MM.1S (cell line): ENCODE data around the gene NPTX1.
"Not testable (repeated sequence)": the region's sequence is repeated elsewhere in the genome, so short reads cannot be mapped to it uniquely, and the experiment has no call there.

Source experiments
- DNase-seq: peaks from one replicate; pipeline ENCODE4 v3.0.0-alpha.2; 2015
- H2AFZ ChIP-seq: fragments of 300-600 bp; sonication (generic); 2 replicates; pipeline ENCODE4 v1.6.0; 2016; ENCODE audit warnings: antibody characterized with exemption, low read length
- H3F3A ChIP-seq: fragments of 300-600 bp; sonication (generic); 2 replicates; pipeline ENCODE4 v1.6.1; 2016; ENCODE audit warnings: mild to moderate bottlenecking, antibody characterized with exemption, low read length, moderate library complexity, mixed read lengths; ENCODE audit not compliant: insufficient read depth
- H3K27ac ChIP-seq: fragments of 300-600 bp; sonication (generic); 2 replicates; pipeline ENCODE4 v1.5.1; 2016; ENCODE audit warnings: mild to moderate bottlenecking, low read length
- H3K27me3 ChIP-seq: fragments of 300-600 bp; sonication (generic); replicated peaks from 2 replicates; pipeline ENCODE4 v1.6.0; 2016; ENCODE audit warnings: low read length; ENCODE audit not compliant: insufficient read depth
- H3K36me3 ChIP-seq: fragments of 300-600 bp; sonication (generic); replicated peaks from 2 replicates; pipeline ENCODE4 v1.6.1; 2016; ENCODE audit warnings: mild to moderate bottlenecking, low read length, mixed read lengths; ENCODE audit not compliant: insufficient read depth
- H3K4me1 ChIP-seq: fragments of 300-600 bp; sonication (generic); 2 replicates; pipeline ENCODE4 v1.6.1; 2016; ENCODE audit warnings: low read length, mixed read lengths
- H3K4me2 ChIP-seq: fragments of 300-600 bp; sonication (generic); 2 replicates; pipeline ENCODE4 v1.6.0; 2016; ENCODE audit warnings: low read depth, low read length
- H3K4me3 ChIP-seq: fragments of 300-600 bp; sonication (generic); 2 replicates; pipeline ENCODE4 v1.5.1; 2016; ENCODE audit warnings: low read length, mixed read lengths
- H3K79me2 ChIP-seq: fragments of 300-600 bp; sonication (generic); 2 replicates; pipeline ENCODE4 v1.6.1; 2016; ENCODE audit warnings: mixed run types, low read length, mixed read lengths
- H3K9ac ChIP-seq: fragments of 300-600 bp; sonication (generic); 2 replicates; pipeline ENCODE4 v1.6.1; 2016; ENCODE audit warnings: low read length, mixed read lengths
- H3K9me2 ChIP-seq: fragments of 300-600 bp; sonication (generic); replicated peaks from 2 replicates; pipeline ENCODE4 v1.6.1; 2016; ENCODE audit warnings: mild to moderate bottlenecking, low read length, mixed read lengths; ENCODE audit not compliant: insufficient read depth
- H3K9me3 ChIP-seq: fragments of 300-600 bp; sonication (generic); replicated peaks from 2 replicates; pipeline ENCODE4 v1.6.1; 2016; ENCODE audit warnings: mild to moderate bottlenecking, low read length, mixed read lengths; ENCODE audit not compliant: insufficient read depth
- H4K20me1 ChIP-seq: fragments of 300-600 bp; sonication (generic); 2 replicates; pipeline ENCODE4 v1.6.1; 2016; ENCODE audit warnings: mild to moderate bottlenecking, low read length, moderate library complexity, mixed read lengths; ENCODE audit not compliant: insufficient read depth
- CTCF ChIP-seq: fragments of 300-600 bp; sonication (generic); IDR thresholded peaks from 2 replicates; pipeline ENCODE4 v1.5.1; 2016; ENCODE audit warnings: antibody characterized with exemption, low read length, mixed read lengths
- EZH2 ChIP-seq: fragments of 300-600 bp; sonication (generic); optimal IDR thresholded peaks from 2 replicates; pipeline ENCODE3; 2017; ENCODE audit warnings: low read depth, mild to moderate bottlenecking, antibody characterized with exemption, low read length, mixed read lengths
- EZH2phosphoT487 ChIP-seq: fragments of 300-600 bp; sonication (generic); IDR thresholded peaks from 2 replicates; pipeline ENCODE4 v1.6.1; 2018; ENCODE audit warnings: antibody characterized with exemption, low read length

The NPTX1 gene

DNA sequence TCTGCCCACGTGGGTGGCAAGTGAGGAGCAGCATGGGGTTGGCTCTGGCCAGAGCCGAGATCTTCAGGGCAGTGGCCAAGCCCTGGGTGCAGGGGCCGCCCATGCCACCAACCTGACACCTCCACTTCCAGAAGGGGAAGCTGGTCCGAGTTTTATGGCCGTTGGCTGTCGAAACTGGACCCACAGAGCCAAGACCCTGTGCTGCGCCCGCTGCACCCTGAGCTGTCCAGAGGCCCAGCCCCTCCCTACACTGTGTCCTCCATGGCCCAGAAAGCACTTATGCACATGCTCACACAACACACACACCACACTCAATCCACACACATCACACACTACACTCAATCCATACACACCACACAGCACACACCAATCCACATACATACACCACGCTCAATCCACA is 34.4 kb upstream of the NPTX1 start:
- Histone ChIP-seq H4K20me1 (no peaks in the 10 kb centered on the region), H3K9ac (no peak overlapping the region), H3K36me3 (no peaks in the 10 kb centered on the region), H3K4me1 (no peaks in the 10 kb centered on the region), H3F3A (no peaks in the 10 kb centered on the region), H2AFZ (no peak overlapping the region), H3K27ac (no peak overlapping the region), H3K9me2 (no peaks in the 10 kb centered on the region), H3K27me3 (peaks cover 94% of the 10 kb centered on the region), H3K4me3 (no peak overlapping the region), H3K9me3 (no peaks in the 10 kb centered on the region), H3K79me2 (no peaks in the 10 kb centered on the region), H3K4me2 (no peak overlapping the region)
- TF ChIP-seq EZH2phosphoT487: no peak
- no peak for TF ChIP-seq EZH2
- TF ChIP-seq CTCF: no peak
- no peak for DNase-seq

GRCh38 chr17:80510132-80510531 is 33.7 kb upstream of the NPTX1 start:
- no peak for DNase-seq
- Histone ChIP-seq H3K27me3 (peaks cover 95% of the 10 kb centered on the region), H4K20me1 (no peaks in the 10 kb centered on the region), H3K79me2 (no peaks in the 10 kb centered on the region), H3K4me3 (no peak overlapping the region), H3K4me1 (no peaks in the 10 kb centered on the region), H3K4me2 (no peak overlapping the region), H3K36me3 (no peaks in the 10 kb centered on the region), H3F3A (no peaks in the 10 kb centered on the region), H3K9me3 (no peaks in the 10 kb centered on the region), H3K9me2 (no peaks in the 10 kb centered on the region), H3K9ac (no peak overlapping the region), H2AFZ (no peak overlapping the region), H3K27ac (no peak overlapping the region)
- TF ChIP-seq EZH2phosphoT487: no peak
- no peak for TF ChIP-seq EZH2
- TF ChIP-seq CTCF: no peak

- DNase-seq: no peak
- no peak for TF ChIP-seq EZH2phosphoT487
- H3K27me3 ChIP-seq: peaks cover 95% of the 10 kb centered on the region
- no peaks in the 10 kb centered on the region for H3K4me1 ChIP-seq
- H3K4me2 ChIP-seq: no peak overlapping the region
- H3K79me2 ChIP-seq: no peaks in the 10 kb centered on the region
- no peaks in the 10 kb centered on the region for H3K9me3 ChIP-seq
- H3K36me3 ChIP-seq: no peaks in the 10 kb centered on the region
- H3F3A ChIP-seq: no peaks in the 10 kb centered on the region
- H3K9ac ChIP-seq: no peak overlapping the region
- H3K9me2 ChIP-seq: no peaks in the 10 kb centered on the region
- H4K20me1 ChIP-seq: no peaks in the 10 kb centered on the region
- H2AFZ ChIP-seq: no peak overlapping the region
- H3K4me3 ChIP-seq: no peak overlapping the region
- H3K27ac ChIP-seq: no peak overlapping the region
Observed at GRCh38 chr17:80509311-80509710, 32.9 kb upstream of the NPTX1 start.

- Histone ChIP-seq H3K4me2 (no peak overlapping the region), H3F3A (no peaks in the 10 kb centered on the region), H3K27ac (no peak overlapping the region), H2AFZ (no peak overlapping the region), H3K79me2 (no peaks in the 10 kb centered on the region), H3K4me1 (no peaks in the 10 kb centered on the region), H3K27me3 (peaks cover 90% of the 10 kb centered on the region), H4K20me1 (no peaks in the 10 kb centered on the region), H3K9me2 (no peaks in the 10 kb centered on the region), H3K9me3 (no peaks in the 10 kb centered on the region), H3K36me3 (no peaks in the 10 kb centered on the region), H3K4me3 (no peak overlapping the region), H3K9ac (no peak overlapping the region)
- no peak for DNase-seq
- TF ChIP-seq EZH2 (no peak), EZH2phosphoT487 (no peak), CTCF (no peak)
Observed at GRCh38 chr17:80507965-80508364, 31.6 kb upstream of the NPTX1 start.

GRCh38 chr17:80507177-80507576 is 30.8 kb upstream of the NPTX1 start:
- H3K9me2 ChIP-seq, H3K79me2 ChIP-seq, H3K4me1 ChIP-seq, H3K9me3 ChIP-seq, H3K4me2 ChIP-seq, H3K9ac ChIP-seq, H3K36me3 ChIP-seq, H3F3A ChIP-seq, H3K4me3 ChIP-seq, H3K27ac ChIP-seq, H2AFZ ChIP-seq, DNase-seq, H4K20me1 ChIP-seq: not testable (repeated sequence)
- H3K27me3 ChIP-seq: peaks cover 89% of the 10 kb centered on the region
